Duodenal mucosa (tissue), 2 donors: ENCODE measurements around the gene GRIK1.

ENCODE experiments used
- H3K27ac ChIP-seq: one replicate; pipeline ENCODE4 v1.7.0; 2013; ENCODE audit warnings: low read depth, low read length
- H3K27me3 ChIP-seq, 2 donors: one replicate each; pipeline ENCODE4 v1.7.0; 2013; ENCODE audit warnings: low read length in 2 of 2, control low read depth in 1 of 2; ENCODE audit not compliant: insufficient read depth in 2 of 2, control insufficient read depth in 1 of 2
- H3K36me3 ChIP-seq, 2 donors: one replicate each; pipeline ENCODE4 v1.7.0; 2013; ENCODE audit warnings: low read length in 2 of 2, control low read depth in 1 of 2; ENCODE audit not compliant: insufficient read depth in 2 of 2, control insufficient read depth in 1 of 2
- H3K4me1 ChIP-seq, 2 donors: one replicate each; pipeline ENCODE4 v1.7.0; 2013; ENCODE audit warnings: low read length in 2 of 2, control low read depth in 1 of 2; ENCODE audit not compliant: insufficient read depth in 2 of 2, control insufficient read depth in 1 of 2
- H3K4me3 ChIP-seq, 2 donors: one replicate each; pipeline ENCODE4 v1.7.0; 2013; ENCODE audit warnings: low read length in 2 of 2, low read depth in 1 of 2
- H3K9ac ChIP-seq, 2 donors: one replicate each; pipeline ENCODE4 v1.7.0; 2013; ENCODE audit warnings: low read length in 2 of 2, low read depth in 1 of 2
- H3K9me3 ChIP-seq, 2 donors: one replicate each; pipeline ENCODE4 v1.7.0; 2013; ENCODE audit warnings: low read length in 2 of 2, control low read depth in 1 of 2; ENCODE audit not compliant: control insufficient read depth in 1 of 2

The GRIK1 gene

DNA sequence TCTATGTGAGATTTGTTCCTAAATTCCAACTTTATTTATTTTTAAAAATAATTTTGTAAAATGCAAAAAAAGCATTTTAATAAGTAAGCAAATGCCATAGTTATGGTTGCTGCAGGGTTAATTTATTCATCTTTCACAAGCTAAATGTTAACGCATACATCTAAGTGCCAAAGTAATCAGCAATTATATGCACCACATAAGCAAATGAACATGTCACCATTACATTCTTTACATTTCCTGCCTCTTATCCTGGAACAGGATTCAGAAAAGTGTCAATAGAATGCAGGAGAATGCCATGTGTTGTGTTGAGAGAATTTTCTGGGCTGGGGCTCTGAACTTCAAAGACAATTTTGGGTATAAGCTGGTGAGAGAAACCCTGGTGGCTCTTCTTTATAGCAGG, 136.6 kb downstream of the GRIK1 start:
- no peak overlapping the region for H3K4me3 ChIP-seq
- no peaks in the 10 kb centered on the region for H3K27me3 ChIP-seq
- H3K9me3 ChIP-seq, result no peaks in the 10 kb centered on the region
- no peak overlapping the region for H3K9ac ChIP-seq
- H3K36me3 ChIP-seq, result no peaks in the 10 kb centered on the region
- no peaks in the 10 kb centered on the region for H3K4me1 ChIP-seq
- H3K27ac ChIP-seq, result no peak overlapping the region

DNA sequence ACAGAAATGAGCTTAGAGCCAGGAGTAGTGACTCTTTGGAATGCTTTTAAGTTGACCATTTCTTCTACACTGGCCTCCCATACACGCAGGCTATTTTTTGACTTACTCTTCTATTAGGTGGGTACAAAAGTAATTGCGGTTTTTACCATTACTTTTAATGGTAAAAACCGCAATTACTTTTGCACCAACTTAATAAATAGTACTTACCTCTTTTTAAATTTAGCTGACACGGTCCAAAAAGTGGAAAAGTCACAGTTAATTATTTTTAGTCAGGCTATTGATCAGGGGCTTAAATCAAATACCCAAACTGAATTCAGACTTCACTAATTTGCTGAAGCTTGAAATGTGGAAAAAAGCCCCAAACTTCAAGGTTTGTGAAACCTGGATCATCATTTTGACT, 138.7 kb downstream of the GRIK1 start:
- Histone ChIP-seq H3K27me3 (no peaks in the 10 kb centered on the region), H3K27ac (no peak overlapping the region), H3K9ac (no peak overlapping the region), H3K4me3 (no peak overlapping the region), H3K9me3 (no peaks in the 10 kb centered on the region), H3K4me1 (no peaks in the 10 kb centered on the region), H3K36me3 (no peaks in the 10 kb centered on the region)

DNA sequence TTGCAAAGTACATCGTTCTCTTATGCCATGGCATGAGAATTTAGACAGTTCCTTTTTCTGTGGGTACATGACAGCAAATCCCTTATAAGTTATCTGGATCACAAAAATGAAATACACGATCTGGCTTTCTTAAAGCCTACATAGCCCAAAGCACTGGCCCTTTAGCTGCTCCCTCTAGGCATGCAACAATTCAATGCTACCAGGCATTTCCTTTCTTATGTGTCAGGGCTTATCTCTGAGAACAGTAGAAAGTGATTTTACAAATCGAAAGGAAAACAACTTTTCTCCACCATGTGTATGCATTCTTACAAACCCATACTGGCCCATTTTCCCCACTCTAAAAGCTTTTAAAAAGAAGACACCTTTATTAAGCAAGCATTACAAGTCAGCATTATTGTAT, 139.7 kb downstream of the GRIK1 start:
- Histone ChIP-seq H3K27ac (no peak overlapping the region), H3K27me3 (no peaks in the 10 kb centered on the region), H3K36me3 (no peaks in the 10 kb centered on the region), H3K9ac (no peak overlapping the region), H3K4me3 (no peak overlapping the region), H3K4me1 (no peaks in the 10 kb centered on the region), H3K9me3 (no peaks in the 10 kb centered on the region)

DNA sequence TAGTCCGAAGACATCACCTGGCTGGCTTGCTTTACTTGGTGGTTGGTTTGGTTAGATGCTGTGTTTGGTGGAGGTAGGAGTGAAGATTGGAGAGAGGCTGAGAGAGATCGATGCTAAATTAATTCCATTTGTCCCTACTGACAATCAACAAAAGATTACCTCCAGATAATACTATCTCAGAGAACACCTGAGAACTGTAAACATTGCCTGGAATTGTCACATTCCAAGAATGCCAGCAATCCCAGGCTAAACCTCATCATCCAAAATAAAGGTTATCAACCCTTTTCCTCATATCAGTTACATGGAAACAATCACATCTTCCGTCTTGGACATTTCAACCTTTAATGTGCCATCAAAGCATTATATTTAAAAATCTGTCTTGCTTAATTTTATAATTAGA, 141.0 kb downstream of the GRIK1 start:
- Histone ChIP-seq H3K27ac (no peak overlapping the region), H3K27me3 (no peaks in the 10 kb centered on the region), H3K9ac (no peak overlapping the region), H3K9me3 (no peaks in the 10 kb centered on the region), H3K36me3 (no peaks in the 10 kb centered on the region), H3K4me1 (no peaks in the 10 kb centered on the region), H3K4me3 (no peak overlapping the region)

DNA sequence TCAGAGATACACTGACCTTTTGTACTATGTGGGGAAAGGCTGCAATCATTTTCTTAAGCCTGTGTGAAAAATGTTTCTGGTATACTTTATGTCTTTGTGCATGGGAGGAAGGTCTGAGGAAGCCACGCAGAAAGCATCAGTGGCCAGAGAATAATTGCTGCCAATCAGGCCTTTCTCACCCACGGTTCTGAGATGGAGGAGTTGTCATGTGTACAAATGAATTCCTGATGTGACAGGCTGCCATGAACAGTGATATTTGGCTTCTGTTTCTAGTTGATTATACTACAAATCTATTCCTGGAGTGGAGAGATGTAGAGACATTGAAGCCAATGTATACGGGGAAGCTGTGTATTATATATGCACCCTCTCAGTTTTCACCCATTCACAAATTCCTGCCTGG, 142.6 kb downstream of the GRIK1 start:
- no peak overlapping the region for H3K9ac ChIP-seq
- no peaks in the 10 kb centered on the region for H3K9me3 ChIP-seq
- no peaks in the 10 kb centered on the region for H3K4me1 ChIP-seq
- no peaks in the 10 kb centered on the region for H3K27me3 ChIP-seq
- no peaks in the 10 kb centered on the region for H3K36me3 ChIP-seq
- no peak overlapping the region for H3K27ac ChIP-seq
- no peak overlapping the region for H3K4me3 ChIP-seq

DNA sequence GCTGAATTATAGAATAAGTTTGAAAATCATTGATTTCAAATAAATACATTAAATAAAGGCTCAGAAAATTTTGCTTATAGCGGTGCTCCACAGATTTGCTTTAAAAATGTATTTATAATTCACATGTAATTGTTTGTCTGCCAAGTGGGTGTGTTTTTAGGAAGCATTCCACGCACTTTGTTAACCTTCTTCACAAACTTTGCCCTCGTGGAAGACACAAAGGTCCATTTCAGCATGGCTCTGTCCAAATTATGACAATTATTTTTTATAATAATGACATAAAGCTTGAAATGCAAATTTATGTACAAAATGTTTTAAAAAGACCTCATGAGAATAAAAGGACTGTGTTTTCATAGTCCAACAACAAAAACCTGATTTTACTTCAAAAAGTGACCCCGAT, 146.1 kb downstream of the GRIK1 start:
- H3K4me3 ChIP-seq, result no peak overlapping the region
- H3K9ac ChIP-seq, result no peak overlapping the region
- H3K27ac ChIP-seq, result no peak overlapping the region
- no peaks in the 10 kb centered on the region for H3K9me3 ChIP-seq
- H3K36me3 ChIP-seq, result no peaks in the 10 kb centered on the region
- H3K27me3 ChIP-seq, result no peaks in the 10 kb centered on the region
- H3K4me1 ChIP-seq, result no peaks in the 10 kb centered on the region

DNA sequence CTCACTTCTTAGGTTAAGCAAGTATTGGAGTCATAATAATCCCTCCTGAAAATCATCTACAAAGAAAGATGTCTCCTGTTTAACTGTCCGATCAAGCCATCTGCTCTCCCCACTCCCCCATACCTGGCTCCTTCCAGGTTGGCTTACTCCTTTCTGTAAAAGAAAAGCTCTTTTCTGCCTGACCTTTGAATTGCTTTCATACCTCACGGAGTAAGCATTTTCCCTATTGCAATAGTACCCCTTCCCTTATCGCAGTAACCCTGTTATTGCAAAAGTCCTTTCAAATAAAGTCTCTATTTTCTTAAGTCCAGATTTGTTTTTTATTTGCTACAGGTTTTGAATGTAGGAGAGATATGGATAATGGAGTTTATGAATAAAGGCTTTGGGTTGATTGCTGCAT, 150.4 kb downstream of the GRIK1 start:
- Histone ChIP-seq H3K4me1 (no peaks in the 10 kb centered on the region), H3K36me3 (no peaks in the 10 kb centered on the region), H3K27ac (no peak overlapping the region), H3K4me3 (no peak overlapping the region), H3K9ac (no peak overlapping the region), H3K27me3 (no peaks in the 10 kb centered on the region), H3K9me3 (no peaks in the 10 kb centered on the region)

DNA sequence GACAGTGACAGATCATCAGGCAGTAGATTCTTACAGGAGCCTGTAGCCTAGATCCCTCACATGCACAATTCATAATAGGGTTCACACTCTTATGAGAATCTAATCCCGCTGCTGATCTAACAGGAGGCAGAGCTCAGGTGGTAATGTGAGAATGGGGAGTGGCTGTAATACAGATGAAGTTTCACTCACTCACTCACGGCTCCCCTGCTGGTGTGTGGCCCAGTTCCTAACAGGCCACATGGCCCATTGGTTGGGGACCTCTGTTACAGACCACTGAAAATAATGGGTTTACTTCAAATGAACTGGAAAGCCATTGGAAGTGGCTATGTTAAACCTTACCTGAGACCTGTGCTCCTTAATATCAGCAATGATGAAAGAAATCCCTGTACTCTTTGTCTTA, 151.0 kb downstream of the GRIK1 start:
- Histone ChIP-seq H3K36me3 (no peaks in the 10 kb centered on the region), H3K9me3 (no peaks in the 10 kb centered on the region), H3K4me1 (no peaks in the 10 kb centered on the region), H3K27me3 (no peaks in the 10 kb centered on the region), H3K9ac (no peak overlapping the region), H3K4me3 (no peak overlapping the region), H3K27ac (no peak overlapping the region)

DNA sequence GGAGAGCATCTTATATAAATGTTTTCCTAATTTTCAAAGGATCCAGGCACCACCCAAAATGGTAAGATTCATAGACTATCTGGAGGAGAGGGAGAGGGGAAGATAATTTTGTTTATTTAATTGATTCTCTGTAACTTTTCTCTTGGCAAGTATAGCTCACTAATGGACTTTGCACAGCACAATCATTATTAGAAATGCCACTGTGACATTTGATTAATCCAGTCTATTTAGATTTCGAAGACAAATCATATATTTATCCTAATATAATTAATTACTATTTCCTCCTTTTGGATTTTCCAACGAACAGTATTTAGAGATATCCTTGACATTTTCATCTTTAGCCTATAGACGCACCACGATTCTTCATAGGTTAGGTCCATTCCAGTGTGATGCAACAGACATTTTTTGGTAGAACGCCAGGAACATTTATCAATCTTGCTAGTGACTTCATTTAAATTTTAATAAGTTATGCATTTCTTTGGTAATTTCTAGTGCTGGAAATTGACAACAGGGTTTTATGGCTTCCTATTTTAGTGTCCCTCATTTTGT, 152.4 kb downstream of the GRIK1 start:
- Histone ChIP-seq H3K4me3 (no peak overlapping the region), H3K9ac (no peak overlapping the region), H3K27me3 (no peaks in the 10 kb centered on the region), H3K9me3 (no peaks in the 10 kb centered on the region), H3K36me3 (no peaks in the 10 kb centered on the region), H3K4me1 (no peaks in the 10 kb centered on the region), H3K27ac (no peak overlapping the region)

DNA sequence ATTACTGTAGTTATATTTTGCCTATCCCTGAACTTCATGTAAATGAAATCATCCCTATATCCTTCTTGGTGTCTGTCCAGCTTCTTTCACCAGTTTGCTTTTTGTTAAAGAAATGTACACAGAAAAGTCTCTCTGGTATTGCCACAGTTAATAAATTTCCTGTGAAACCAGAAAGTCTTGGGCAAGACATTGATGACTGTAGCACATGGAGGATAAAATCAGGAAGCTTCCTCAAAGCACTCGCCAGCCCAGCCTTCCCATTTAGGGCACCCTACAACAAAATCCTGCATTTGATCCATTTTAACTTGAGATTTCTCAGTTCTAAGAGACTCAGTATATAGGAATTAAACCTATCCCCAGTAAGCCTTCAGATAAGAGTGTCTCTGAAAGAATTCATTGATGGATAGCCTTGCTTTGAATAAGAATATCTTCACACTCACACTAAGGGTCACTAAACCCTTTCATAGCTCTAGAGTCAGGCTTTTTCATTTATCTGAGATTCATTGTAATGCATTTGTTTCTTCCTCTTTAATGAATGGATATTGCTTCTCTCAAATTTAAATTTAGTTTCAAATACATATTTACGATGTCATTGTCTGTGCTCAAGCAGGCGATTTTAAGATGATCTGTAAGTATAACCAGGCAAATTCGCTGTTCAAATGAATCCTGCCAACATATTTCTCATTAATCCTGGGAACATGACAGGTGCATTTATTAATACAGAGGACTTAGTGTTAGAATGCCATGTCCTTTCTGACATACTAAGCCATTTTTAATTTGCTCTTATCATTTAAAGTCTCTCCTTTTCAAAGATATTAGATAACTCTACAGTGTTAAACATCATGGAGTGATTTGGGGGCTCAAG, 153.1 kb downstream of the GRIK1 start:
- H3K4me1 ChIP-seq, result no peaks in the 10 kb centered on the region
- no peak overlapping the region for H3K27ac ChIP-seq
- H3K27me3 ChIP-seq, result no peaks in the 10 kb centered on the region
- H3K9me3 ChIP-seq, result no peaks in the 10 kb centered on the region
- H3K4me3 ChIP-seq, result no peak overlapping the region
- no peaks in the 10 kb centered on the region for H3K36me3 ChIP-seq
- no peak overlapping the region for H3K9ac ChIP-seq
